ENCODE data around the gene RAC3.

Gene RAC3

GRCh38 chr17:81993729-81994592 lies 37.5 kb upstream of the RAC3 start:
- Histone ChIP-seq H2AFZ (ENCODE audit: low read depth, low read length) (no peak overlapping the region), H3K4me3 (ENCODE audit: low read depth in 1 of 2, low read length in 2 of 2) (no peak overlapping the region), H3K9me3 (ENCODE audit: insufficient read depth, low read length, severe bottlenecking) (no peaks in the 10 kb centered on the region), H3K79me2 (ENCODE audit: insufficient read depth, low read length) (peaks cover 8% of the 10 kb centered on the region; the same call in 1 of the 2 replicates), H3K4me2 (ENCODE audit: insufficient read depth, low read length) (no peak overlapping the region), H3K9ac (ENCODE audit: low read depth, low read length) (no peak overlapping the region), H4K20me1 (ENCODE audit: insufficient read depth, low read length) (peaks cover 18% of the 10 kb centered on the region; the same call in 1 of the 2 replicates), H3K36me3 (ENCODE audit: insufficient read depth, low read length) (no peaks in the 10 kb centered on the region; the same call in 1 of the 2 replicates), H3K27ac (ENCODE audit: low read length) (no peak overlapping the region), H3K4me1 (ENCODE audit: insufficient read depth, low read length) (no peaks in the 10 kb centered on the region), H3K27me3 (ENCODE audit: insufficient read depth, low read length, poor library complexity) (no peaks in the 10 kb centered on the region)
- TF ChIP-seq, protein P1, sequence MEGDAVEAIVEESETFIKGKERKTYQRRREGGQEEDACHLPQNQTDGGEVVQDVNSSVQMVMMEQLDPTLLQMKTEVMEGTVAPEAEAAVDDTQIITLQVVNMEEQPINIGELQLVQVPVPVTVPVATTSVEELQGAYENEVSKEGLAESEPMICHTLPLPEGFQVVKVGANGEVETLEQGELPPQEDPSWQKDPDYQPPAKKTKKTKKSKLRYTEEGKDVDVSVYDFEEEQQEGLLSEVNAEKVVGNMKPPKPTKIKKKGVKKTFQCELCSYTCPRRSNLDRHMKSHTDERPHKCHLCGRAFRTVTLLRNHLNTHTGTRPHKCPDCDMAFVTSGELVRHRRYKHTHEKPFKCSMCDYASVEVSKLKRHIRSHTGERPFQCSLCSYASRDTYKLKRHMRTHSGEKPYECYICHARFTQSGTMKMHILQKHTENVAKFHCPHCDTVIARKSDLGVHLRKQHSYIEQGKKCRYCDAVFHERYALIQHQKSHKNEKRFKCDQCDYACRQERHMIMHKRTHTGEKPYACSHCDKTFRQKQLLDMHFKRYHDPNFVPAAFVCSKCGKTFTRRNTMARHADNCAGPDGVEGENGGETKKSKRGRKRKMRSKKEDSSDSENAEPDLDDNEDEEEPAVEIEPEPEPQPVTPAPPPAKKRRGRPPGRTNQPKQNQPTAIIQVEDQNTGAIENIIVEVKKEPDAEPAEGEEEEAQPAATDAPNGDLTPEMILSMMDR (IDR thresholded peaks at IDR 0.05; ENCODE audit: borderline replicate concordance, extremely low read depth, low read length, poor library complexity, severe bottlenecking) = no peak
- no peak for TF ChIP-seq EZH2 (IDR thresholded peaks at IDR 0.05; ENCODE audit: borderline replicate concordance, low read depth, low read length, severe bottlenecking)
- no peak for DNase-seq
- no peak for ATAC-seq (ENCODE audit: insufficient read depth, low read depth)

GRCh38 chr17:81994593-81995462 lies 36.6 kb upstream of the RAC3 start:
- Histone ChIP-seq H3K36me3 (ENCODE audit: insufficient read depth, low read length) (no peaks in the 10 kb centered on the region), H4K20me1 (ENCODE audit: insufficient read depth, low read length) (peaks cover 13% of the 10 kb centered on the region; the same call in 1 of the 2 replicates), H3K27ac (ENCODE audit: low read length) (no peak overlapping the region), H3K4me2 (ENCODE audit: insufficient read depth, low read length) (no peak overlapping the region), H3K9me3 (ENCODE audit: insufficient read depth, low read length, severe bottlenecking) (no peaks in the 10 kb centered on the region), H3K79me2 (ENCODE audit: insufficient read depth, low read length) (peaks cover 8% of the 10 kb centered on the region; the same call in 1 of the 2 replicates), H3K4me1 (ENCODE audit: insufficient read depth, low read length) (no peaks in the 10 kb centered on the region), H2AFZ (ENCODE audit: low read depth, low read length) (no peak overlapping the region), H3K4me3 (ENCODE audit: low read depth in 1 of 2, low read length in 2 of 2) (no peak overlapping the region), H3K9ac (ENCODE audit: low read depth, low read length) (no peak overlapping the region), H3K27me3 (ENCODE audit: insufficient read depth, low read length, poor library complexity) (no peaks in the 10 kb centered on the region)
- ATAC-seq (ENCODE audit: insufficient read depth, low read depth) = no peak
- no peak for DNase-seq
- TF ChIP-seq, protein P1 (IDR thresholded peaks at IDR 0.05; ENCODE audit: borderline replicate concordance, extremely low read depth, low read length, poor library complexity, severe bottlenecking) = no peak
- no peak for TF ChIP-seq EZH2 (IDR thresholded peaks at IDR 0.05; ENCODE audit: borderline replicate concordance, low read depth, low read length, severe bottlenecking)

DNA sequence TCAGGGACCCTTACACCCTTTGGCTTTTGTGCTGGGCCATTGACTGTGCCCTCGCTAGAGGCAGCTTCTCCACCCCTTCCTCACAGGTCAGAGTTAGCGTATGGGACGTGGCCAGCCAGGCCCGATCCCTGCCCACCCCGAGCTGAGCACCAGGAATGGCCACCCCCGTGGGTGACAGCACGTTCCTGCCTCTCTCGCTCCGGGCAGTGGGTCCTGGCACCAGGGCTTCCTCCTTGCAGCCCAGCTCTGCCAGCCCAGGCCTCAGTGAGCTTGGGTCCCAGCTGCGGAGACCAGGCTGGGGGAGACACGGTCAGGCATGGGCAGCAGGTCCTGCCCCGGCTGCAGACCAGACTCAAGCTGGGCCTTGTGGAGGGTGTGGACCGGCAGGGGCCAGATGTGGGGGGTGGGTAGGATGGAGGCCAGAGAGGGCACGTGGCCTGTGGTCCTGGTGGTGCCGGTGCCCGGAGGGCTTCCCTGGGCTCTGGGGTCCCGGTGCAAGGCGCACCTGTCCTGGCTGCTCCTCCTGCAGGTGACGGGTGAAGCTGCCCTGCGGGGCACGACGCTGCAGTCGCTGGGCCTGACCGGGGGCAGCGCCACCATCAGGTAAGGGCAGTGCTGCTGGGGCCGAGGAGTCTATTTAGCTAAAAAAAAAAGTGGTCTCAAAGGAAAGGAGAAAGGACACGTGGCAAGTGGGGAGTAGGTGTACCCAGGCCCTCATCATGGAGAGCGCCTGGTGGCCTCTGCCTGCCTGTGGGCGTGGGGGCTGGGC lies 35.8 kb upstream of the RAC3 start:
- Histone ChIP-seq H3K79me2 (ENCODE audit: insufficient read depth, low read length) (peaks cover 8% of the 10 kb centered on the region; the same call in 1 of the 2 replicates), H4K20me1 (ENCODE audit: insufficient read depth, low read length) (peaks cover 13% of the 10 kb centered on the region; the same call in 1 of the 2 replicates), H3K4me2 (ENCODE audit: insufficient read depth, low read length) (no peak overlapping the region), H3K27ac (ENCODE audit: low read length) (no peak overlapping the region), H3K27me3 (ENCODE audit: insufficient read depth, low read length, poor library complexity) (no peaks in the 10 kb centered on the region), H3K9me3 (ENCODE audit: insufficient read depth, low read length, severe bottlenecking) (no peaks in the 10 kb centered on the region), H3K36me3 (ENCODE audit: insufficient read depth, low read length) (no peaks in the 10 kb centered on the region), H3K9ac (ENCODE audit: low read depth, low read length) (no peak overlapping the region), H3K4me1 (ENCODE audit: insufficient read depth, low read length) (no peaks in the 10 kb centered on the region), H2AFZ (ENCODE audit: low read depth, low read length) (no peak overlapping the region), H3K4me3 (ENCODE audit: low read depth in 1 of 2, low read length in 2 of 2) (no peak overlapping the region)
- TF ChIP-seq, protein P1 (IDR thresholded peaks at IDR 0.05; ENCODE audit: borderline replicate concordance, extremely low read depth, low read length, poor library complexity, severe bottlenecking) = no peak
- TF ChIP-seq EZH2 (IDR thresholded peaks at IDR 0.05; ENCODE audit: borderline replicate concordance, low read depth, low read length, severe bottlenecking) = no peak
- no peak for DNase-seq
- ATAC-seq (ENCODE audit: insufficient read depth, low read depth) = no peak

All from DND-41 (cell line).